GM23338 (cell line): ENCODE results near the gene RNFT1.

Experiments
- CREB1 ChIP-seq: fragments of 250-450 bp; sonication (Bioruptor Pico); IDR thresholded peaks from 2 replicates; pipeline ENCODE4 v1.5.0; 2020; ENCODE audit warnings: low read depth, mild to moderate bottlenecking, moderate library complexity
- CTCF ChIP-seq, 2 experiments: fragments of 200-600 bp in 1 of 2; sonication (generic) in 1 of 2; conservative IDR thresholded peaks; 2 replicates each; pipeline versions ENCODE4 v1.5.1 to v1.6.1; 2016 to 2017; ENCODE audit warnings: antibody characterized with exemption in 2 of 2, low read depth in 2 of 2, mild to moderate bottlenecking in 2 of 2, moderate library complexity in 1 of 2
- POLR2AphosphoS5 ChIP-seq: IDR thresholded peaks from 2 replicates; pipeline ENCODE4 v1.6.1; 2016; ENCODE audit warnings: antibody characterized with exemption, low read depth
- STAT1 ChIP-seq: IDR thresholded peaks from one replicate; pipeline ENCODE4 v1.6.1; 2016; ENCODE audit warnings: antibody characterized with exemption; ENCODE audit not compliant: unreplicated experiment
- ZNF114 ChIP-seq: fragments of 250-450 bp; sonication (Bioruptor Pico); IDR thresholded peaks from 2 replicates; pipeline ENCODE4 v1.5.0; 2020; ENCODE audit warnings: mild to moderate bottlenecking, moderate library complexity
- TF ChIP-seq, protein P1 (sequence below): IDR thresholded peaks from one replicate; pipeline ENCODE4 v1.6.1; 2018; ENCODE audit warnings: antibody characterized with exemption; ENCODE audit not compliant: unreplicated experiment

GRCh38 chr17:59903455-59903854 is 61.1 kb downstream of the RNFT1 start:
- TF ChIP-seq STAT1: no peak
- TF ChIP-seq CTCF (conservative IDR thresholded peaks at IDR 0.05; ENCODE audit: low read depth in 2 of 2): no peak
- TF ChIP-seq CREB1 (CRISPR knock-in tag): no peak
- TF ChIP-seq ZNF114 (CRISPR knock-in tag): no peak
- TF ChIP-seq, protein P1, sequence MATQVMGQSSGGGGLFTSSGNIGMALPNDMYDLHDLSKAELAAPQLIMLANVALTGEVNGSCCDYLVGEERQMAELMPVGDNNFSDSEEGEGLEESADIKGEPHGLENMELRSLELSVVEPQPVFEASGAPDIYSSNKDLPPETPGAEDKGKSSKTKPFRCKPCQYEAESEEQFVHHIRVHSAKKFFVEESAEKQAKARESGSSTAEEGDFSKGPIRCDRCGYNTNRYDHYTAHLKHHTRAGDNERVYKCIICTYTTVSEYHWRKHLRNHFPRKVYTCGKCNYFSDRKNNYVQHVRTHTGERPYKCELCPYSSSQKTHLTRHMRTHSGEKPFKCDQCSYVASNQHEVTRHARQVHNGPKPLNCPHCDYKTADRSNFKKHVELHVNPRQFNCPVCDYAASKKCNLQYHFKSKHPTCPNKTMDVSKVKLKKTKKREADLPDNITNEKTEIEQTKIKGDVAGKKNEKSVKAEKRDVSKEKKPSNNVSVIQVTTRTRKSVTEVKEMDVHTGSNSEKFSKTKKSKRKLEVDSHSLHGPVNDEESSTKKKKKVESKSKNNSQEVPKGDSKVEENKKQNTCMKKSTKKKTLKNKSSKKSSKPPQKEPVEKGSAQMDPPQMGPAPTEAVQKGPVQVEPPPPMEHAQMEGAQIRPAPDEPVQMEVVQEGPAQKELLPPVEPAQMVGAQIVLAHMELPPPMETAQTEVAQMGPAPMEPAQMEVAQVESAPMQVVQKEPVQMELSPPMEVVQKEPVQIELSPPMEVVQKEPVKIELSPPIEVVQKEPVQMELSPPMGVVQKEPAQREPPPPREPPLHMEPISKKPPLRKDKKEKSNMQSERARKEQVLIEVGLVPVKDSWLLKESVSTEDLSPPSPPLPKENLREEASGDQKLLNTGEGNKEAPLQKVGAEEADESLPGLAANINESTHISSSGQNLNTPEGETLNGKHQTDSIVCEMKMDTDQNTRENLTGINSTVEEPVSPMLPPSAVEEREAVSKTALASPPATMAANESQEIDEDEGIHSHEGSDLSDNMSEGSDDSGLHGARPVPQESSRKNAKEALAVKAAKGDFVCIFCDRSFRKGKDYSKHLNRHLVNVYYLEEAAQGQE: no peak
- TF ChIP-seq POLR2AphosphoS5: no peak
